Measurements from ENCODE around the gene DDIT3.
"Not testable (repeated sequence)": the region's sequence is repeated elsewhere in the genome, so short reads cannot be mapped to it uniquely, and the experiment has no call there.

The DDIT3 gene

GRCh38 chr12:57514720-57515407 is 5.5 kb downstream of the DDIT3 start:
- no peak overlapping the region for H3K27ac Mint-ChIP-seq
- no peaks in the 10 kb centered on the region for H3K9me3 Mint-ChIP-seq
- H3K36me3 Mint-ChIP-seq (ENCODE audit: low read depth): peaks cover 68% of the 10 kb centered on the region
- no peak overlapping the region for H3K4me3 Mint-ChIP-seq
- H3K4me1 Mint-ChIP-seq (ENCODE audit: low read depth): peaks cover 22% of the 10 kb centered on the region
- H3K27me3 Mint-ChIP-seq (ENCODE audit: low read depth): no peaks in the 10 kb centered on the region

DNA sequence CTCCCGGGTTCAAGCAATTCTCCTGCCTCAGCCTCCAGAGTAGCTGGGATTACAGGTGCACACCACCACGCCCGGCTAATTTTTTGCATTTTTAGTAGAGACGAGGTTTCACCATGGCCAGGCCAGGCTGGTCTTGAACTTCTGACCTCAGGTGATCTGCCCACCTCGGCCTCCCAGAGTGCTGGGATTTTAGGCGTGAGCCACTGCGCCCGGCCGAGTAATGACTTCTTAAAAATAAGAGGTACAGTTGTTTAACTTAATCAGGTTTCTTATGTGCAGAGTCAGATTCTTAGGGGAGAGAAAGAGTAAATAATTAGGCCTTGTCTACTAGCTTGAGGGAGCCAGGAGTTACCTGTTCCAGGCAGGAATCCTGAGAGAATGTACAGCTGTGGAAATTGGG is 6.1 kb downstream of the DDIT3 start:
- H3K4me3 Mint-ChIP-seq; H3K27me3 Mint-ChIP-seq (ENCODE audit: low read depth); H3K27ac Mint-ChIP-seq; H3K9me3 Mint-ChIP-seq: not testable (repeated sequence)
- Mint-ChIP-seq H3K4me1 (ENCODE audit: low read depth) (peaks cover 20% of the 10 kb centered on the region), H3K36me3 (ENCODE audit: low read depth) (peaks cover 68% of the 10 kb centered on the region)

GRCh38 chr12:57513677-57514076 is 6.6 kb downstream of the DDIT3 start:
- H3K36me3 Mint-ChIP-seq (ENCODE audit: low read depth): peaks cover 66% of the 10 kb centered on the region
- not testable (repeated sequence) for H3K4me3 Mint-ChIP-seq, H3K9me3 Mint-ChIP-seq

GRCh38 chr12:57513266-57513665 is 7.0 kb downstream of the DDIT3 start:
- H3K27ac Mint-ChIP-seq: no peak overlapping the region
- no peaks in the 10 kb centered on the region for H3K9me3 Mint-ChIP-seq
- H3K36me3 Mint-ChIP-seq (ENCODE audit: low read depth): peaks cover 67% of the 10 kb centered on the region
- H3K27me3 Mint-ChIP-seq (ENCODE audit: low read depth): no peaks in the 10 kb centered on the region
- H3K4me1 Mint-ChIP-seq (ENCODE audit: low read depth): peaks cover 11% of the 10 kb centered on the region
- no peak overlapping the region for H3K4me3 Mint-ChIP-seq

More at GRCh38 chr12:57513677-57514076, 6.6 kb downstream of the DDIT3 start:
- not testable (repeated sequence) for H3K27me3 Mint-ChIP-seq (ENCODE audit: low read depth); H3K27ac Mint-ChIP-seq
- H3K4me1 Mint-ChIP-seq (ENCODE audit: low read depth): peaks cover 14% of the 10 kb centered on the region

DNA sequence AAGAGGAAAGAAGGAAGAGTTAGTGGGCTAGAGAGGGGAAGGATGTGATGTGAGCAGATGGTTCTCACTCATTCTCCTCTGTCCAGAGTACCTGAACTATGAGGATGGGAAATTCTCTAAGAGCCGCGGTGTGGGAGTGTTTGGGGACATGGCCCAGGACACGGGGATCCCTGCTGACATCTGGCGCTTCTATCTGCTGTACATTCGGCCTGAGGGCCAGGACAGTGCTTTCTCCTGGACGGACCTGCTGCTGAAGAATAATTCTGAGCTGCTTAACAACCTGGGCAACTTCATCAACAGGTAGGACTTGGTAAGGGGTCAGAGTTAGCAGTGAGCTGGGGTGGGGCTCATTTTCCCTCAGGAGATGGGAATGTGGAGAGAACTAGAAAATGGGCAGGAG is 7.6 kb downstream of the DDIT3 start:
- Mint-ChIP-seq H3K4me1 (ENCODE audit: low read depth) (peaks cover 6% of the 10 kb centered on the region), H3K36me3 (ENCODE audit: low read depth) (peaks cover 62% of the 10 kb centered on the region), H3K4me3 (no peak overlapping the region), H3K9me3 (no peaks in the 10 kb centered on the region), H3K27ac (no peak overlapping the region), H3K27me3 (ENCODE audit: low read depth) (no peaks in the 10 kb centered on the region)

GRCh38 chr12:57511588-57512325 is 8.6 kb downstream of the DDIT3 start:
- H3K4me3 Mint-ChIP-seq: no peak overlapping the region
- no peak overlapping the region for H3K27ac Mint-ChIP-seq
- peaks cover 54% of the 10 kb centered on the region for H3K36me3 Mint-ChIP-seq (ENCODE audit: low read depth)
- H3K4me1 Mint-ChIP-seq (ENCODE audit: low read depth): peaks cover 4% of the 10 kb centered on the region
- no peaks in the 10 kb centered on the region for H3K27me3 Mint-ChIP-seq (ENCODE audit: low read depth)
- H3K9me3 Mint-ChIP-seq: no peaks in the 10 kb centered on the region

- Mint-ChIP-seq H3K27ac (no peak overlapping the region), H3K4me1 (ENCODE audit: low read depth) (peaks cover 4% of the 10 kb centered on the region), H3K36me3 (ENCODE audit: low read depth) (peaks cover 51% of the 10 kb centered on the region), H3K27me3 (ENCODE audit: low read depth) (no peaks in the 10 kb centered on the region), H3K4me3 (no peak overlapping the region), H3K9me3 (no peaks in the 10 kb centered on the region)
These were observed 9.2 kb downstream of the DDIT3 start for GRCh38 chr12:57511161-57511560.

GRCh38 chr12:57507796-57508195 is 12.5 kb downstream of the DDIT3 start:
- peaks cover 39% of the 10 kb centered on the region for H3K36me3 Mint-ChIP-seq (ENCODE audit: low read depth)
- H3K9me3 Mint-ChIP-seq; H3K27me3 Mint-ChIP-seq (ENCODE audit: low read depth); H3K27ac Mint-ChIP-seq; H3K4me1 Mint-ChIP-seq (ENCODE audit: low read depth); H3K4me3 Mint-ChIP-seq: not testable (repeated sequence)

DNA sequence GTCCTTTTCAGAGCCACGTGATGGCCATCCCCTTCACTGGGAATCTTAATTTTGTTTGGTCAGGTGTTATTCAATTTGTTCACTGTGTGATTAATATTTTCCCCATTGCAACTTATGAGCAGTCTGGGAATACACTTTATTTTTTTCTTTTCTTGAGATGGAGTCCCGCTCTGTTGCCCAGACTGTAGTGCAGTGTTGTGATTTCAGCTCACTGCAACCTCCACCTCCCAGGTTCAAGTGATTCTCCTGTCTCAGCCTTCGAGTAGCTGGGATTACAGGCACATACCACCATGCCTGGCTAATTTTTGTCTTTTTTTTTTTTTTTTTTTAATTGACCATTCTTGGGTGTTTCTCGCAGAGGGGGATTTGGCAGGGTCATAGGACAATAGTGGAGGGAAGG is 13.8 kb downstream of the DDIT3 start:
- not testable (repeated sequence) for H3K27ac Mint-ChIP-seq; H3K4me1 Mint-ChIP-seq (ENCODE audit: low read depth); H3K9me3 Mint-ChIP-seq; H3K27me3 Mint-ChIP-seq (ENCODE audit: low read depth); H3K4me3 Mint-ChIP-seq
- peaks cover 31% of the 10 kb centered on the region for H3K36me3 Mint-ChIP-seq (ENCODE audit: low read depth)

GRCh38 chr12:57502311-57502969 is 17.9 kb downstream of the DDIT3 start:
- H3K27ac Mint-ChIP-seq; H3K9me3 Mint-ChIP-seq; H3K4me1 Mint-ChIP-seq (ENCODE audit: low read depth); H3K4me3 Mint-ChIP-seq; H3K27me3 Mint-ChIP-seq (ENCODE audit: low read depth): not testable (repeated sequence)
- peaks cover 48% of the 10 kb centered on the region for H3K36me3 Mint-ChIP-seq (ENCODE audit: low read depth)

- Mint-ChIP-seq H3K4me1 (ENCODE audit: low read depth) (peaks cover 9% of the 10 kb centered on the region), H3K27me3 (ENCODE audit: low read depth) (no peaks in the 10 kb centered on the region), H3K9me3 (no peaks in the 10 kb centered on the region), H3K4me3 (no peak overlapping the region), H3K36me3 (ENCODE audit: low read depth) (peaks cover 53% of the 10 kb centered on the region), H3K27ac (no peak overlapping the region)
These were observed 20.1 kb downstream of the DDIT3 start for GRCh38 chr12:57500213-57500612.

GRCh38 chr12:57498571-57498970 is 21.7 kb downstream of the DDIT3 start:
- H3K27ac Mint-ChIP-seq: no peak overlapping the region

DNA sequence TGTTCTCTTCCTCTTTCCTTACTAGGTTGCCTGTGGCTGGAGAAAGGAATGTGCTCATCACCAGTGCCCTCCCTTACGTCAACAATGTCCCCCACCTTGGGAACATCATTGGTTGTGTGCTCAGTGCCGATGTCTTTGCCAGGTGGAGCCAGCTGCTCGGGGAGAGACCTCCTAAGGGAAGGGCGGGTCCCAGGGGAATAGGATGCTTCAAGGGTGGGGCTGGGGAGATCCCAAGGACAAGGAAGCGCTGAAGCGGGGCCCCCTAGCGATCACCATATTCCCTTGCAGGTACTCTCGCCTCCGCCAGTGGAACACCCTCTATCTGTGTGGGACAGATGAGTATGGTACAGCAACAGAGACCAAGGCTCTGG is 22.2 kb downstream of the DDIT3 start:
- no peaks in the 10 kb centered on the region for H3K9me3 Mint-ChIP-seq
- no peak overlapping the region for H3K4me3 Mint-ChIP-seq
- no peak overlapping the region for H3K27ac Mint-ChIP-seq
- H3K36me3 Mint-ChIP-seq (ENCODE audit: low read depth): peaks cover 47% of the 10 kb centered on the region
- H3K4me1 Mint-ChIP-seq (ENCODE audit: low read depth): peaks cover 9% of the 10 kb centered on the region
- H3K27me3 Mint-ChIP-seq (ENCODE audit: low read depth): no peaks in the 10 kb centered on the region

More at GRCh38 chr12:57498571-57498970, 21.7 kb downstream of the DDIT3 start:
- Mint-ChIP-seq H3K4me1 (ENCODE audit: low read depth) (peaks cover 9% of the 10 kb centered on the region), H3K27me3 (ENCODE audit: low read depth) (no peaks in the 10 kb centered on the region), H3K36me3 (ENCODE audit: low read depth) (peaks cover 48% of the 10 kb centered on the region), H3K9me3 (no peaks in the 10 kb centered on the region), H3K4me3 (no peak overlapping the region)

DNA sequence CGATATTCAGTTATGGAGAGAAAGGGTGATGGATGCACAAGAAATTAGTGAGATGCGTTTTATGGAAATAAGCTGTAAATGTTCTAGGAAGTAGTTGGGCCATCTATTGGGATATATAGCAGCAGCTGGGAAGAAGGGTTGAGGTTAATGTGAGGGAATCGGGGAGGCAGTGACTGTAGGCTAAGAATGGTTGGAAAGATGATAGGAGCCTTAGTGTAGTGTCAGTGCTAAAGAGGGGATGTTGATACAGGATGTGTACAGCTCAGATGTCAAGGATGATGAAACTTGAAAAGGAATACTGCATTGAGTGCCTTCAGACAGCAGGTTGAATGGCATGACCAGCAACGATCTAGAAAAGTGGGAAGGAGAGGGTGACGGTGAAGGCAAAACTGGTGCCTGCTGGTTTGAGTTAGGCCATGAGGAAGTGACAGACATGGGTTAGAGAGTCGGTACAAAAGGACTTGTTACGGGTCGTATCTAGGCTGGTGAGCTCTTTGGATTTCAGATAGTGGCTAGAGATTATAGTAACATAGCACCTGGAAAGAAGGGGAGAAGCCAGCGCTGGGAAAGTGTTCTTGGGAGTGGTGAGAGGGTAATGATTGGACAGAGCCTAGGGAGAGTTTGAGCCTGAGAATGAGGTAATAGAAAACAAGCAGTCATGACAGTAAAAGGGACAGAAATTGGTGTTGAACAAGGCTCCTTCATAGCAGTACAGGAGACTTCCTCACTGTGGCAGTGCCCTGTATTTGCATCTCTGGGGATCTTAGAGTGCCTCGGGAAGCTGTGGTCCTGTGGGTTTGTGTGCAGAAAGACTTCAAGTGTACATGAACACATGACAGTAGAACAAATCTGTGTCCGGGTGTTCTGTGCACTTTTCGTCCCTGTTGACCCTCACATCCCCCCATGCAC is 22.8 kb downstream of the DDIT3 start:
- Mint-ChIP-seq H3K4me1 (ENCODE audit: low read depth) (peaks cover 11% of the 10 kb centered on the region), H3K4me3 (no peak overlapping the region), H3K27ac (no peak overlapping the region), H3K36me3 (ENCODE audit: low read depth) (peaks cover 50% of the 10 kb centered on the region), H3K27me3 (ENCODE audit: low read depth) (no peaks in the 10 kb centered on the region), H3K9me3 (no peaks in the 10 kb centered on the region)
